WTC11 (cell line): ENCODE data around the gene MED9. TPM values are rescaled to one million over a fixed set of nuclear protein-coding genes. Genes with fewer than 3 reads are reported as not detected.
"Not testable (repeated sequence)": the region's sequence is repeated elsewhere in the genome, so short reads cannot be mapped to it uniquely, and the experiment has no call there.

Experiments used
- ATAC-seq: fragments of 200-7000 bp; cut with Tn5 transposase; 2 replicates; pipeline ENCODE4 v1.10.0; 2021; ENCODE audit warnings: mild to moderate bottlenecking, moderate library complexity
- CTCF ChIA-PET: fragments of 300-600 bp; sonication (Branson Sonifier 250); formaldehyde crosslinking; loops from one replicate; lab custom pipeline; 2021; ENCODE audit warnings: antibody characterized with exemption; lab: Charles Lee
- POLR2A ChIA-PET: fragments of 350-600 bp; sonication (Branson Sonifier 250); formaldehyde crosslinking; loops from one replicate; lab custom pipeline; 2021; ENCODE audit warnings: antibody characterized with exemption; lab: Charles Lee
- DNase-seq: peaks from one replicate; pipeline ENCODE4 v3.0.0; 2021; ENCODE audit warnings: low spot score
- H3K27ac Mint-ChIP-seq: 2 replicates; pipeline ENCODE4 v1.8.0; 2021; ENCODE audit warnings: mixed read lengths
- H3K27me3 Mint-ChIP-seq: 2 replicates; pipeline ENCODE4 v1.8.0; 2021; ENCODE audit warnings: low read depth, mild to moderate bottlenecking, moderate library complexity, mixed read lengths
- H3K36me3 Mint-ChIP-seq: 2 replicates; pipeline ENCODE4 v1.8.0; 2021; ENCODE audit warnings: mixed read lengths
- H3K4me1 Mint-ChIP-seq: 2 replicates; pipeline ENCODE4 v1.8.0; 2022; ENCODE audit warnings: mixed read lengths
- H3K4me3 Mint-ChIP-seq: 2 replicates; pipeline ENCODE4 v1.8.0; 2021; ENCODE audit warnings: mild to moderate bottlenecking, moderate library complexity, mixed read lengths
- H3K9me3 Mint-ChIP-seq: 2 replicates; pipeline ENCODE4 v1.8.0; 2021; ENCODE audit warnings: mixed read lengths
- CBFB ChIP-seq: sonication (generic); formaldehyde crosslinking; IDR thresholded peaks from 2 replicates; pipeline ENCODE4 v1.8.1; 2022; ENCODE audit warnings: mild to moderate bottlenecking, low read depth, missing genetic modification reagents
- CREB1 ChIP-seq: sonication (generic); formaldehyde crosslinking; IDR thresholded peaks from 2 replicates; pipeline ENCODE4 v1.8.0; 2023; ENCODE audit warnings: mild to moderate bottlenecking, missing genetic modification reagents
- CREM ChIP-seq: sonication (generic); formaldehyde crosslinking; IDR thresholded peaks from 2 replicates; pipeline ENCODE4 v1.8.1; 2022; ENCODE audit warnings: mild to moderate bottlenecking, missing genetic modification reagents, moderate library complexity
- E2F1 ChIP-seq: sonication (generic); formaldehyde crosslinking; IDR thresholded peaks from 2 replicates; pipeline ENCODE4 v1.8.0; 2022; ENCODE audit warnings: mild to moderate bottlenecking, missing genetic modification reagents
- E2F5 ChIP-seq: sonication (generic); formaldehyde crosslinking; IDR thresholded peaks from 2 replicates; pipeline ENCODE4 v1.8.1; 2022; ENCODE audit warnings: mild to moderate bottlenecking, moderate library complexity, missing genetic modification reagents
- EMX1 ChIP-seq: fragments of 250-450 bp; sonication (Bioruptor Pico); IDR thresholded peaks from 2 replicates; pipeline ENCODE4 v1.8.0; 2021; ENCODE audit warnings: mild to moderate bottlenecking
- ERG ChIP-seq: fragments of 250-450 bp; sonication (Bioruptor Pico); IDR thresholded peaks from 2 replicates; pipeline ENCODE4 v1.8.0; 2021; ENCODE audit warnings: mild to moderate bottlenecking
- ETV6 ChIP-seq: sonication (generic); formaldehyde crosslinking; IDR thresholded peaks from 2 replicates; pipeline ENCODE4 v1.8.1; 2022; ENCODE audit warnings: mild to moderate bottlenecking, missing genetic modification reagents
- FOXK1 ChIP-seq: sonication (generic); formaldehyde crosslinking; IDR thresholded peaks from 2 replicates; pipeline ENCODE4 v1.8.0; 2022; ENCODE audit warnings: mild to moderate bottlenecking, moderate library complexity, missing genetic modification reagents
- FOXP1 ChIP-seq: sonication (generic); formaldehyde crosslinking; IDR thresholded peaks from 2 replicates; pipeline ENCODE4 v1.8.0; 2022; ENCODE audit warnings: missing genetic modification reagents, mild to moderate bottlenecking, moderate library complexity, borderline replicate concordance
- FOXP4 ChIP-seq: sonication (generic); formaldehyde crosslinking; IDR thresholded peaks from 2 replicates; pipeline ENCODE4 v1.8.0; 2022; ENCODE audit warnings: mild to moderate bottlenecking, missing genetic modification reagents
- JAZF1 ChIP-seq: fragments of 250-450 bp; sonication (Bioruptor Pico); IDR thresholded peaks from 2 replicates; pipeline ENCODE4 v1.9.0; 2021; ENCODE audit warnings: moderate library complexity, mild to moderate bottlenecking, inconsistent platforms
- MAX ChIP-seq: sonication (generic); formaldehyde crosslinking; IDR thresholded peaks from 2 replicates; pipeline ENCODE4 v1.8.0; 2022; ENCODE audit warnings: mild to moderate bottlenecking, missing genetic modification reagents
- NFYB ChIP-seq: sonication (generic); formaldehyde crosslinking; conservative IDR thresholded peaks from 2 replicates; pipeline ENCODE4 v1.8.0; 2022; ENCODE audit warnings: low read depth, missing genetic modification reagents
- PRRX2 ChIP-seq: fragments of 250-450 bp; sonication (Bioruptor Pico); IDR thresholded peaks from 2 replicates; pipeline ENCODE4 v1.8.0; 2021; ENCODE audit warnings: mild to moderate bottlenecking
- SMAD4 ChIP-seq: sonication (generic); formaldehyde crosslinking; IDR thresholded peaks from 2 replicates; pipeline ENCODE4 v1.8.0; 2022; ENCODE audit warnings: mild to moderate bottlenecking, missing genetic modification reagents
- SOX15 ChIP-seq: fragments of 250-450 bp; sonication (Bioruptor Pico); IDR thresholded peaks from 2 replicates; pipeline ENCODE4 v1.9.0; 2021; ENCODE audit warnings: mild to moderate bottlenecking
- ZNF423 ChIP-seq: fragments of 250-450 bp; sonication (Bioruptor Pico); IDR thresholded peaks from 2 replicates; pipeline ENCODE4 v2.1.2; 2022; ENCODE audit warnings: mild to moderate bottlenecking, moderate library complexity
- ZNF512 ChIP-seq: sonication (generic); formaldehyde crosslinking; IDR thresholded peaks from 2 replicates; pipeline ENCODE4 v1.8.1; 2022; ENCODE audit warnings: missing genetic modification reagents, borderline replicate concordance
- total RNA-seq: library from RNA; stranded (reverse); gene quantifications from 3 replicates; pipeline ENCODE4 v1.2.3, GENCODE V29; 2021

The MED9 gene
- total RNA-seq, 1 experiment from 2014 or later: 21.1 TPM

GRCh38 chr17:17486416-17486815 lies 9.6 kb downstream of the MED9 start:
- ATAC-seq, H3K4me3 Mint-ChIP-seq, H3K4me1 Mint-ChIP-seq, H3K9me3 Mint-ChIP-seq, POLR2A ChIA-PET, DNase-seq, CTCF ChIA-PET, H3K27me3 Mint-ChIP-seq, H3K27ac Mint-ChIP-seq: not testable (repeated sequence)
- H3K36me3 Mint-ChIP-seq: peaks cover 40% of the 10 kb centered on the region

GRCh38 chr17:17487998-17488397 lies 11.2 kb downstream of the MED9 start:
- Mint-ChIP-seq H3K27ac (no peak overlapping the region), H3K36me3 (peaks cover 43% of the 10 kb centered on the region), H3K27me3 (no peaks in the 10 kb centered on the region), H3K9me3 (peaks cover 7% of the 10 kb centered on the region), H3K4me1 (peaks cover 14% of the 10 kb centered on the region), H3K4me3 (no peak overlapping the region)
- DNase-seq (no peak), ATAC-seq (no peak)
- ChIA-PET CTCF (no interaction called here), POLR2A (no interaction called here)
- TF ChIP-seq ETV6 (CRISPR knock-in tag) (no peak), FOXP4 (CRISPR knock-in tag) (no peak), PRRX2 (no peak), EMX1 (CRISPR knock-in tag) (no peak), E2F5 (CRISPR knock-in tag) (no peak), SOX15 (CRISPR knock-in tag) (no peak), JAZF1 (CRISPR knock-in tag) (no peak), SMAD4 (no peak), CBFB (CRISPR knock-in tag) (no peak), E2F1 (no peak), MAX (CRISPR knock-in tag) (no peak)

GRCh38 chr17:17491031-17491471 lies 14.3 kb downstream of the MED9 start:
- TF ChIP-seq FOXP1 (CRISPR knock-in tag) (no peak), ZNF423 (CRISPR knock-in tag) (no peak), ZNF512 (CRISPR knock-in tag) (no peak), CREM (no peak), EMX1 (CRISPR knock-in tag) (no peak), NFYB (CRISPR knock-in tag) (no peak), CREB1 (CRISPR knock-in tag) (no peak), SOX15 (CRISPR knock-in tag) (no peak), ERG (CRISPR knock-in tag) (no peak), FOXK1 (CRISPR knock-in tag) (no peak)
- CTCF ChIA-PET: interaction anchor here (1.1 to 1.5 kb wide), 2 partner anchors 78 to 136 kb away, joined by 3 to 6 read pairs; no protein-coding TSS in a partner anchor
- H3K27ac Mint-ChIP-seq: no peak overlapping the region
- ATAC-seq (no peak), DNase-seq (no peak)
- H3K4me1 Mint-ChIP-seq: peaks cover 35% of the 10 kb centered on the region
- H3K36me3 Mint-ChIP-seq: peaks cover 34% of the 10 kb centered on the region
- H3K4me3 Mint-ChIP-seq: no peak overlapping the region
- peaks cover 26% of the 10 kb centered on the region for H3K27me3 Mint-ChIP-seq
- POLR2A ChIA-PET: interaction anchor here (0.8 kb wide), 1 partner anchor 10 kb away, joined by 3 read pairs; no protein-coding TSS in a partner anchor
- no peaks in the 10 kb centered on the region for H3K9me3 Mint-ChIP-seq
